Kidney epithelial cell (primary cell): Measurements from ENCODE around the gene ST3GAL3. TPM values are rescaled to one million over a fixed set of nuclear protein-coding genes. Genes with fewer than 3 reads are reported as not detected.

Experiments
- DNase-seq: peaks from one replicate; pipeline ENCODE4 v3.0.0-alpha.2; 2010; ENCODE audit warnings: low read depth
- H3K27me3 ChIP-seq: 2 replicates; pipeline ENCODE4 v1.6.0; 2011; ENCODE audit warnings: low read length; ENCODE audit not compliant: control insufficient read depth, insufficient read depth
- H3K36me3 ChIP-seq: 2 replicates; pipeline ENCODE4 v1.5.1; 2011; ENCODE audit warnings: low read length; ENCODE audit not compliant: control insufficient read depth, insufficient read depth
- H3K4me3 ChIP-seq: 2 replicates; pipeline ENCODE4 v1.5.1; 2011; ENCODE audit warnings: low read depth, mild to moderate bottlenecking, control low read depth, low read length
- CTCF ChIP-seq: IDR thresholded peaks from 2 replicates; pipeline ENCODE4 v1.5.1; 2011; ENCODE audit warnings: mild to moderate bottlenecking, moderate library complexity, low read length, control low read depth, inconsistent platforms; ENCODE audit not compliant: insufficient read depth, poor library complexity, severe bottlenecking
- total RNA-seq: library from RNA; depleted of rRNA; stranded (reverse); fragments of >200 nt; gene quantifications from 2 replicates; pipeline ENCODE4 v1.2.3, GENCODE V29; 2015

ST3GAL3 gene
- total RNA-seq, 1 donor from 2014 or later, result 15.0 TPM

GRCh38 chr1:43965316-43965715 lies 258.0 kb downstream of the ST3GAL3 start:
- no peak for DNase-seq
- TF ChIP-seq CTCF, result no peak
- no peaks in the 10 kb centered on the region for H3K27me3 ChIP-seq
- no peak overlapping the region for H3K4me3 ChIP-seq
- H3K36me3 ChIP-seq, result no peaks in the 10 kb centered on the region

GRCh38 chr1:43968348-43968948 lies 261.1 kb downstream of the ST3GAL3 start:
- H3K36me3 ChIP-seq, result no peaks in the 10 kb centered on the region
- TF ChIP-seq CTCF, result no peak
- no peak overlapping the region for H3K4me3 ChIP-seq
- no peak for DNase-seq
- H3K27me3 ChIP-seq, result no peaks in the 10 kb centered on the region

- Histone ChIP-seq H3K36me3 (no peaks in the 10 kb centered on the region), H3K4me3 (no peak overlapping the region), H3K27me3 (no peaks in the 10 kb centered on the region)
- DNase-seq, result no peak
- TF ChIP-seq CTCF, result no peak
These were observed 262.0 kb downstream of the ST3GAL3 start for GRCh38 chr1:43969416-43969745.

- peak; percentile 95 for DNase-seq
- no peak for TF ChIP-seq CTCF
- Histone ChIP-seq H3K27me3 (no peaks in the 10 kb centered on the region), H3K36me3 (no peaks in the 10 kb centered on the region), H3K4me3 (peak within 1 kb of the TSS; percentile 82)
These were observed 262.6 kb downstream of the ST3GAL3 start, which contains the start of gene DPH2 for GRCh38 chr1:43969746-43970466. DPH2 (plus strand) TSS chr1:43970010; CDS start chr1:43970176, 166 bp downstream.

GRCh38 chr1:43970502-43970901 lies 263.2 kb downstream of the ST3GAL3 start:
- TF ChIP-seq CTCF, result no peak
- Histone ChIP-seq H3K4me3 (peak overlapping the region; percentile 82), H3K27me3 (no peaks in the 10 kb centered on the region), H3K36me3 (no peaks in the 10 kb centered on the region)
- no peak for DNase-seq
